Gastrocnemius medialis (tissue), 4 donors: Measurements from ENCODE around the gene TSPAN9. TPM values are rescaled to one million over a fixed set of nuclear protein-coding genes. Genes with fewer than 3 reads are reported as not detected.

Source experiments
- ATAC-seq, 2 donors: fragments of 150-250 bp; one replicate each; pipeline ENCODE4 v1.9.1; 2016
- DNase-seq, 2 donors: peaks; one replicate each; pipeline ENCODE4 v3.0.0-alpha.2; 2019
- H3K27ac ChIP-seq, 4 donors: fragments of 200-600 bp; sonication (generic); 1 replicate in 1 of 4; 2 replicates in 3 of 4; pipeline ENCODE4 v1.5.1; 2016 to 2018; ENCODE audit warnings: mild to moderate bottlenecking in 2 of 4, moderate library complexity in 1 of 4
- H3K27me3 ChIP-seq, 3 donors: fragments of 200-600 bp; sonication (generic) in 2 of 3; 1 replicate in 1 of 3; 2 replicates in 2 of 3; pipeline versions ENCODE4 v1.5.1 to v1.6.0; 2016 to 2019; ENCODE audit warnings: mild to moderate bottlenecking in 1 of 3, moderate library complexity in 1 of 3
- H3K36me3 ChIP-seq, 2 donors: fragments of 200-600 bp; sonication (generic) in 1 of 2; one replicate each; pipeline ENCODE4 v1.5.1; 2017 to 2018
- H3K4me1 ChIP-seq, 2 donors: fragments of 200-600 bp; sonication (generic) in 1 of 2; one replicate each; pipeline ENCODE4 v1.5.1; 2016 to 2017; ENCODE audit warnings: mild to moderate bottlenecking in 2 of 2
- H3K4me3 ChIP-seq, 4 donors: fragments of 200-600 bp; sonication (generic) in 3 of 4; 1 replicate in 1 of 4; 2 replicates in 3 of 4; pipeline ENCODE4 v1.5.1; 2016 to 2019; ENCODE audit warnings: mild to moderate bottlenecking in 2 of 4
- H3K9me3 ChIP-seq, 3 donors: fragments of 200-600 bp; sonication (generic) in 2 of 3; 1 replicate in 1 of 3; 2 replicates in 2 of 3; pipeline ENCODE4 v1.5.1; 2016 to 2019
- POLR2A ChIP-seq, 2 donors: fragments of 450-650 bp; IDR thresholded peaks; one replicate each; pipeline ENCODE4 v1.6.1; 2017; ENCODE audit warnings: antibody characterized with exemption in 2 of 2, mild to moderate bottlenecking in 2 of 2, moderate library complexity in 2 of 2
- in situ Hi-C, 4 donors: fragments of 200-750 bp; cut with MboI; loops; one replicate each; pipeline versions ENCODE4 v1.15.0 to v1.8.0; 2017; ENCODE audit warnings: low sequenced_read_pairs in 4 of 4
- intact Hi-C: fragments of 100-400 bp; cut with DNase I; formaldehyde crosslinking; loops from one replicate; pipeline ENCODE4 v1.15.1; 2023; ENCODE audit warnings: low total_unique reads
- total RNA-seq, 4 donors: library from RNA; depleted of rRNA; stranded (reverse); fragments of >200 nt; gene quantifications; one replicate each; pipeline versions ENCODE4 v1.1.0 to v1.2.3, GENCODE V29; 2016
- TF ChIP-seq, protein P1 (sequence below), 5 experiments: fragments of 450-650 bp in 3 of 5; fragments of 200-600 bp in 2 of 5; sonication (generic) in 2 of 5; IDR thresholded peaks in 4 of 5; conservative IDR thresholded peaks in 1 of 5; 1 replicate in 4 of 5; 2 replicates in 1 of 5; pipeline ENCODE4 v1.5.1; 2016 to 2019; ENCODE audit warnings: antibody characterized with exemption in 5 of 5, mild to moderate bottlenecking in 3 of 5, moderate library complexity in 3 of 5

The TSPAN9 gene
- total RNA-seq, 4 donors from 2014 or later = 4.7 to 9.4 (median 7.4) TPM

DNA sequence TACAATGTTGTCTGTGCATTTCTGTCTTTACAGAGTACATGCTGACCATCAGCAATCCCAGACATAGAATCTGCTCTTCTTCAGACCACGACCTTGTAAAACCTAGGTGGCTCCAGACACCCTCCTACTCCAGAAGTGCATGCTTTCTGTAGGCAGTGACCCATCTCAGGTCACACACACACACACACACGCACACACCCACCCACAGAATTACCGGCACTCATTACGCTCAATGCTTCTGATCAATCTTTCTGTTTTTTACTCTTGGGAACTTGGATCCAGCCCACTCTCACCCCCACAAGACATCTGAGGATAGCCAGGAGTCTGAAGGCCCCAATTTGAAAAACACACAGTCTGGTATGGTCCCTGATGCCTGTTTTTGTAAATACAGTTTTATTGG is 7.5 kb upstream of the TSPAN9 start:
- intact Hi-C loops (no loop called here), in situ Hi-C loops (loop anchor here (10.0 kb wide), 3 partner anchors 65 to 205 kb away; no protein-coding TSS in a partner anchor)
- ATAC-seq (no peak), DNase-seq (no peak)
- TF ChIP-seq, protein P1, sequence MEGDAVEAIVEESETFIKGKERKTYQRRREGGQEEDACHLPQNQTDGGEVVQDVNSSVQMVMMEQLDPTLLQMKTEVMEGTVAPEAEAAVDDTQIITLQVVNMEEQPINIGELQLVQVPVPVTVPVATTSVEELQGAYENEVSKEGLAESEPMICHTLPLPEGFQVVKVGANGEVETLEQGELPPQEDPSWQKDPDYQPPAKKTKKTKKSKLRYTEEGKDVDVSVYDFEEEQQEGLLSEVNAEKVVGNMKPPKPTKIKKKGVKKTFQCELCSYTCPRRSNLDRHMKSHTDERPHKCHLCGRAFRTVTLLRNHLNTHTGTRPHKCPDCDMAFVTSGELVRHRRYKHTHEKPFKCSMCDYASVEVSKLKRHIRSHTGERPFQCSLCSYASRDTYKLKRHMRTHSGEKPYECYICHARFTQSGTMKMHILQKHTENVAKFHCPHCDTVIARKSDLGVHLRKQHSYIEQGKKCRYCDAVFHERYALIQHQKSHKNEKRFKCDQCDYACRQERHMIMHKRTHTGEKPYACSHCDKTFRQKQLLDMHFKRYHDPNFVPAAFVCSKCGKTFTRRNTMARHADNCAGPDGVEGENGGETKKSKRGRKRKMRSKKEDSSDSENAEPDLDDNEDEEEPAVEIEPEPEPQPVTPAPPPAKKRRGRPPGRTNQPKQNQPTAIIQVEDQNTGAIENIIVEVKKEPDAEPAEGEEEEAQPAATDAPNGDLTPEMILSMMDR (IDR thresholded peaks at IDR 0.05 in 4 of 5, conservative IDR thresholded peaks at IDR 0.05 in 1 of 5) = no peak
- TF ChIP-seq POLR2A (IDR thresholded peaks at IDR 0.05) = no peak
- Histone ChIP-seq H3K9me3 (no peaks in the 10 kb centered on the region), H3K27me3 (no peaks in the 10 kb centered on the region), H3K27ac (no peak overlapping the region), H3K4me3 (no peak overlapping the region), H3K4me1 (peaks cover 8 to 13% of the 10 kb centered on the region in 2 donors), H3K36me3 (no peaks in the 10 kb centered on the region)

GRCh38 chr12:3071107-3071506 is 6.1 kb upstream of the TSPAN9 start:
- Histone ChIP-seq H3K27ac (peak overlapping the region in 1 of 4 donors; percentile 57), H3K9me3 (no peaks in the 10 kb centered on the region), H3K4me3 (no peak overlapping the region), H3K36me3 (no peaks in the 10 kb centered on the region), H3K4me1 (peaks cover 9 to 13% of the 10 kb centered on the region in 2 donors), H3K27me3 (no peaks in the 10 kb centered on the region)
- intact Hi-C loops (no loop called here), in situ Hi-C loops (loop anchor here (10.0 kb wide), 3 partner anchors 64 to 204 kb away; no protein-coding TSS in a partner anchor)
- DNase-seq (peak in 1 of 2 donors; percentile 56), ATAC-seq (peak; percentile 71 to 79)
- TF ChIP-seq, protein P1 (IDR thresholded peaks at IDR 0.05 in 4 of 5, conservative IDR thresholded peaks at IDR 0.05 in 1 of 5) = no peak
- no peak for TF ChIP-seq POLR2A (IDR thresholded peaks at IDR 0.05)

DNA sequence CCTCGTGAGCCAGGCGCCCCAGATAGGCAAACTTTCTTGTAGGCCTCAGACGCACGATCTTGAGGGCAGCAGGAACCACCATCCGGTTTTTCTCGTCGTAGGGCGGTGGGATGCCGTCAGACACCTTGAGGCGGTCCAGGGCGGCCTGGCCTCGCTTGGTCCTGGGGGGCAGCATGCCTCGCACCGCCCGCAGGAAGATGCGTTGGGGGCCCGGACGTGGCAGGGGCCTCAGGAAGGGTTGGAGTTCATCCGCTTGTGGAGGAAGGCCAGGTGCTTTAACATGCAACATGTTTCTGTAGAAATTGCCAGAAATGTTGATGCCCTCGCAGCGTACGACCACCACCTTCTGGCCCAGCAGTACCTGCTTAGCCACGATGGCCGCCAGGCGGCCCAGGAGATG is 5.5 kb upstream of the TSPAN9 start:
- in situ Hi-C loops (loop anchor here (10.0 kb wide), 3 partner anchors 63 to 203 kb away; no protein-coding TSS in a partner anchor), intact Hi-C loops (loop anchor here (2.0 kb wide), 1 partner anchor 131 kb away; no protein-coding TSS in a partner anchor)
- peaks cover 13 to 19% of the 10 kb centered on the region in 2 donors for H3K4me1 ChIP-seq
- DNase-seq = no peak
- H3K4me3 ChIP-seq = no peak overlapping the region
- H3K9me3 ChIP-seq = no peaks in the 10 kb centered on the region
- TF ChIP-seq POLR2A (IDR thresholded peaks at IDR 0.05) = no peak
- TF ChIP-seq, protein P1 (IDR thresholded peaks at IDR 0.05 in 4 of 5, conservative IDR thresholded peaks at IDR 0.05 in 1 of 5) = no peak
- H3K36me3 ChIP-seq = no peaks in the 10 kb centered on the region
- H3K27me3 ChIP-seq = no peaks in the 10 kb centered on the region
- no peak for ATAC-seq
- no peak overlapping the region for H3K27ac ChIP-seq

DNA sequence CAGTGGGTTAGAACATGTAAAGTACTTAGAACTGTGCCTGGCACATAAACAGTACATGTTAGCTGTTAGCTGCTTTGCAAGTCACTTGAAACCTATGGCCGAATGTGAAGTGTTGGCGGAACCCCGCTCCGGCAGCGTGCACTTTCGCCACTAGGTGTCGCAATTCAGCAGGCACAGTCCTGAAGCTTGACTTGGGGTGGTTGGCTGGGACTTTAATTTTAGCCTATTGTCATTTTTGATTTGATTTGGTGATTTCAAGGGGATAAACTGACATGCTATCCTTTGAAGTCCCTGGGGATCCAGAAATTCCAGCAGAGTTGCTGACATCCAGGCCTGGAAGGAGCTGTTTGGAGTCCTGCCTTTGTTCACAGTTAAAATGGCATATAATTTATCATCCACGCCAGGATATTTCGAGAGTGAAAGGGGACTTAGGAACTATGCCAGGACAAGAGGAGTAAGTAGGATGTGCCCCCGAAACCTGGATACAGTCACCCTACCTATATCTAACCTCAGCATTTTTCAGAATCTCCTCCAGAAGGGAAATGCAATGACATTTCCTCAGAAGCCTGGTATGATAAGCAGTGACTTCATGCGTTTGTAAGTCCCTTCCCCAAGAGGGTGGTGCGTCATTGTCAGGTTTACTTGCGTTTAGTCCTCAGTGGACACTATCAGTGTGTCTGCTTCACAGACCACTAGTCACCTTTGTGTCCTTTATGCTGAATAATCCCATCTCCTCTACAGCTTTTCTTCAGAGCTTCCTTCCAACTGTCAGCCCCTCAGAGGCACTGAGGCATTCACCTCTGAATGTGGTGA is 3.5 kb upstream of the TSPAN9 start:
- DNase-seq = peak; percentile 54 to 78
- ATAC-seq = peak; percentile 41 to 57
- in situ Hi-C loops = loop anchor here (10.0 kb wide), 3 partner anchors 61 to 201 kb away; no protein-coding TSS in a partner anchor
- Histone ChIP-seq H3K36me3 (no peaks in the 10 kb centered on the region), H3K4me1 (peaks cover 13 to 28% of the 10 kb centered on the region in 2 donors), H3K9me3 (no peaks in the 10 kb centered on the region), H3K27ac (peak overlapping the region in 1 of 4 donors; percentile 33), H3K27me3 (no peaks in the 10 kb centered on the region), H3K4me3 (no peak overlapping the region)
- TF ChIP-seq POLR2A (IDR thresholded peaks at IDR 0.05) = no peak
- TF ChIP-seq, protein P1 (IDR thresholded peaks at IDR 0.05 in 4 of 5, conservative IDR thresholded peaks at IDR 0.05 in 1 of 5) = peak; percentile 87 to 99 (median 88)
- intact Hi-C loops = loop anchor here (1.0 to 2.0 kb wide), 2 partner anchors 129 to 202 kb away; no protein-coding TSS in a partner anchor
